GM06990 (cell line): Measurements from ENCODE around the gene RIC8B.

ENCODE experiments used
- DNase-seq: peaks from one replicate; pipeline ENCODE4 v3.0.0-alpha.2; 2011; ENCODE audit not compliant: insufficient read length; ENCODE audit errors: extremely low read depth
- H3K27me3 ChIP-seq: replicated peaks from 2 replicates; pipeline ENCODE4 v1.6.0; 2011; ENCODE audit warnings: low read length; ENCODE audit not compliant: control insufficient read depth, insufficient read depth
- H3K36me3 ChIP-seq: 2 replicates; pipeline ENCODE4 v1.5.1; 2011; ENCODE audit warnings: low read length; ENCODE audit not compliant: control insufficient read depth, insufficient read depth
- H3K4me3 ChIP-seq: replicated peaks from 2 replicates; pipeline ENCODE4 v1.5.1; 2011; ENCODE audit warnings: low read depth, mild to moderate bottlenecking, control low read depth, low read length
- TF ChIP-seq, protein P1 (sequence below): IDR thresholded peaks from 2 replicates; pipeline ENCODE4 v1.5.1; 2011; ENCODE audit warnings: low read length, control low read depth, mild to moderate bottlenecking, inconsistent platforms; ENCODE audit not compliant: insufficient read depth, poor library complexity, severe bottlenecking

RIC8B gene

DNA sequence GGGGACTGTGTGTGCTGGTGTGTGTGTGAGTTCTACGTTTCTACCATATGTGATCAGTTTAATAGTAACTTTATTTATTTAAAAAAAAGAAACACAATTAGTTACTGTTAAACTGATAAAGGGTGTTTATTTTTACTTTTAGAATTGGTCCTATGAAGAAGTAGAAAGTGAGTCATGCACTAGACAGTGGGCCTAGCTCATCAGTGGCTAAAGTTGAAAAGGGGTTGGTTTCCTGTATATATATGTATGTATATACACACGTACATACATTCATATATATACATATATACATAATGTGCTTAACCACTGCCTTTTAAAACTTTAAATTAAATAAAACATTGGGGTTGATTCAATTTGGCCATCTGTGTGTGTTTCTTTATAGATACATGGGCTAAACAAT lies 112.5 kb downstream of the RIC8B start:
- TF ChIP-seq, protein P1, sequence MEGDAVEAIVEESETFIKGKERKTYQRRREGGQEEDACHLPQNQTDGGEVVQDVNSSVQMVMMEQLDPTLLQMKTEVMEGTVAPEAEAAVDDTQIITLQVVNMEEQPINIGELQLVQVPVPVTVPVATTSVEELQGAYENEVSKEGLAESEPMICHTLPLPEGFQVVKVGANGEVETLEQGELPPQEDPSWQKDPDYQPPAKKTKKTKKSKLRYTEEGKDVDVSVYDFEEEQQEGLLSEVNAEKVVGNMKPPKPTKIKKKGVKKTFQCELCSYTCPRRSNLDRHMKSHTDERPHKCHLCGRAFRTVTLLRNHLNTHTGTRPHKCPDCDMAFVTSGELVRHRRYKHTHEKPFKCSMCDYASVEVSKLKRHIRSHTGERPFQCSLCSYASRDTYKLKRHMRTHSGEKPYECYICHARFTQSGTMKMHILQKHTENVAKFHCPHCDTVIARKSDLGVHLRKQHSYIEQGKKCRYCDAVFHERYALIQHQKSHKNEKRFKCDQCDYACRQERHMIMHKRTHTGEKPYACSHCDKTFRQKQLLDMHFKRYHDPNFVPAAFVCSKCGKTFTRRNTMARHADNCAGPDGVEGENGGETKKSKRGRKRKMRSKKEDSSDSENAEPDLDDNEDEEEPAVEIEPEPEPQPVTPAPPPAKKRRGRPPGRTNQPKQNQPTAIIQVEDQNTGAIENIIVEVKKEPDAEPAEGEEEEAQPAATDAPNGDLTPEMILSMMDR, result no peak
- DNase-seq, result no peak
- Histone ChIP-seq H3K36me3 (no peaks in the 10 kb centered on the region; the same call in none of the 2 replicates), H3K4me3 (no peak overlapping the region), H3K27me3 (no peaks in the 10 kb centered on the region)

DNA sequence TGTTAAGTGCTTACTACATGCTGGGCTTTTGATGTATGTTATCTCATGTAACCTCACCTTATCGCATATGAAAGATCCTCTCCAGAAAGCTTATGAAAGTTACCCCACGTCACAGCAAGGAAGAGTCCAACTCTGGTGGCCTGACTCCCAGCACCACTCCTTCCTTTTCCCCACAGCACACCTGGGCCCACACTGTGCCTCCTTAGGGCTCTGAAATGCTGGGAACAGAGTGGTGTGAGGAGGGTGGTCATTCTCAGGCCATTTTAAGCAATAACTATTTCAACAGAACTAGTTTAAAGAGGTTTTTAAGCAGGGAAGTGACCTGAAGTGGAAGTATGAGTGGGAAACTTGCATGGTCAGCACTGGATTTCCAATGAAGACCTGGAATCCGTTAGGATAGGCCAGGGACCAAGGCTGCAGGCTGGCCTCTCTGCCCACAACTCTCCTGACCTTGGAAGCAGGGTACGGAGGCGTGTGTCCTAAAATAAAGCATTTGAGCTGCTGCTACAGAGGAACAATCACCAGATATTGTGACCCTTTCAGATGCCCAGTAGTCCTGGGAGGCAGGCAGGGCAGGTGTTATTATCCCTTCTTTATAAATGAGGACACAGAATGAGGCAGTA lies 114.0 kb downstream of the RIC8B start:
- TF ChIP-seq, protein P1, result no peak
- Histone ChIP-seq H3K4me3 (no peak overlapping the region), H3K27me3 (no peaks in the 10 kb centered on the region), H3K36me3 (no peaks in the 10 kb centered on the region; the same call in none of the 2 replicates)
- no peak for DNase-seq

DNA sequence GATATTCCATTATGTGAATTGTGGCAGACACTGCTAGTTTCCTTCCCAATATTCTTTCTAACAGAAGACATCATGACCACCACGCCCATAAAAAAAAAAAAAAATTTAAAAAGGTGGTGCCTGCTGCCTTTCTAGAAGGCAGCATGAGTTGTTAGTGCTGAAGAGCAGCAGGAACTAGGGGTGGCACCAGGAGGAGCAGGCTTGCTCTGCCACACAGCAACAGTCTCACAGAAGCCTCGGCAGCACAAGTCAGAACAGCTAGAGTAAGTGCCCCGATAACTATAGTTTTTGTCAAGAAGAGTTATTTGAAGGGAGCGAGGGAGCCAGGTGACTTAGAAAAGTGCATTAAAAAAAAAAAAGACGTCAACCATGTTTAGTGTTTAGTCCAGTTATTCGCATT lies 114.8 kb downstream of the RIC8B start:
- Histone ChIP-seq H3K36me3 (no peaks in the 10 kb centered on the region; the same call in 1 of the 2 replicates), H3K27me3 (no peaks in the 10 kb centered on the region)

DNA sequence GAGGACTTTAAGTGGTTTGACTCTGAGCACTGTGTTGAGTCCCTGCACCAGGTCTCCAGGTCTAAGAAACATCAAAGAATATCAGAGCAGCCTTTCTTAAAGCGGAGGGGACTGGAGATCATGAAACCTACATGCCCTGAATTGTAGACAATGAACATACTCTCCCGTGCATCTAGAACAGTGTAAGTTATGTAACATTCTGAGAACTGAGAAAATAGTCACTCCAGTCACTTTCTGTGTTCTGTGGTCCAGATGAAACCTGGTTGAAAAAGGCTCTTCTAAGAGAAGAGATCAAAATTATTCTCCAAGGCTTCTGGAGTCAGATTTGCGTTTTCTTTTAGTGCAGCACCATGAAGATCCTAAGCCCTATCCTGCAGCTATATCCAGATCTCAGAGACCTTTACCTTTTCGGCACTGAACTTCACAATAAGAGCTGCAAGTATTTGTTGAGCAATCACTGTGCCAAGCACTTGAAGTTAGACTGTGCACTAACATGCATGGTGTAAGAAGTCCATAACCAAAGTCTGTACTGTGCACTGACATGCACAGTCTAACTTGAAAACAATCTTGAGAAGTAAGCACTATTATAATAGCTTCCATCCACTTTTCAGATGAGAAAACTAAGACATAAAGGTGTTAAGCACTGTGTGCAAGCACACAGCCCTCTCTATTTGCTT lies 115.6 kb downstream of the RIC8B start:
- no peaks in the 10 kb centered on the region for H3K27me3 ChIP-seq
- H3K4me3 ChIP-seq, result no peak overlapping the region
- TF ChIP-seq, protein P1, result no peak
- H3K36me3 ChIP-seq, result no peaks in the 10 kb centered on the region; the same call in 1 of the 2 replicates
- no peak for DNase-seq

More for the DNA sequence above, 114.8 kb downstream of the RIC8B start:
- H3K4me3 ChIP-seq, result no peak overlapping the region
- DNase-seq, result no peak
- TF ChIP-seq, protein P1, result no peak

DNA sequence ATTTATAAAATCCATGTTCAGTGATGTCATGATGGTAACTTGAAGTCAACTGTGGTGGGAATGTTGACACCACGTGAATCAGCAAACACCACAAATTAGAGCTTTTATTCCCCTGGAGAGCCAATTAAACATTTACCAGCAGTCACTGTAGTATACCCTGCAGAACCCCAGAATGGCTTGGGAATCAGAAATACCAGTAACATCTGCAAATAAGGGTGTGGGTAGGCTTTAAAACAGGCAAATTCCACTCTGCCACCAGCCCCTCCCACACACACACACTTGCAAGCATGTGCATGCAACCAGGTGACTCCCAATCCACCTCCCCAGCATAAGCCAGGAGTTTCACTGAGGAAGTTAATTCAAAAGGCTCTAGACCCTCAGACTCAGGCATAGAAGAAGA lies 117.6 kb downstream of the RIC8B start:
- no peak for DNase-seq
- no peaks in the 10 kb centered on the region for H3K27me3 ChIP-seq
- H3K4me3 ChIP-seq, result no peak overlapping the region
- TF ChIP-seq, protein P1, result no peak
- H3K36me3 ChIP-seq, result no peaks in the 10 kb centered on the region

DNA sequence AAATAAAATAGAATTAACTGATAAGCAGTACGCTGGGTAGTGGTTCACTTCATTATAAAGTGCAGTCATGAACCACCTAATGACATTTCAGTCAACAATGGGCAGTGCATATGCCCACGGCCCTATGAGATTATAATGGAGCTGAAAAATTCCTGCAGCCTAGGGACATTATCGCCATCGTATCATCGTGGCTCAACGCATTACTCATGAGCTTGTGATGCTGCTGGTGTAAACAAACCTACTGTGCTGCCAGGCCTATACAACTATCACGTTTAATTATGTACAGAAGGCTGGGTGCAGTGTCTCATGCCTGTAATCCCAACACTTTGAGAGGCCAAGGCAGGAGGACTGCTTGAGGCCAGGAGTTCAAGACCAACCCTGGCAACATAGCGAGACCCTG lies 119.0 kb downstream of the RIC8B start:
- TF ChIP-seq, protein P1, result no peak
- no peaks in the 10 kb centered on the region for H3K36me3 ChIP-seq
- no peaks in the 10 kb centered on the region for H3K27me3 ChIP-seq
- H3K4me3 ChIP-seq, result no peak overlapping the region
- no peak for DNase-seq
